ENCODE measurements around the gene CLDN10.

- no peak for TF ChIP-seq CTCF (IDR thresholded peaks at IDR 0.05; ENCODE audit: low read length)
- no peak for TF ChIP-seq EZH2phosphoT487 (IDR thresholded peaks at IDR 0.05; ENCODE audit: low read length)
- no peak for TF ChIP-seq EZH2 (optimal IDR thresholded peaks at IDR 0.05; ENCODE audit: low read depth, low read length)
These were observed 40.9 kb downstream of the CLDN10 start for GRCh38 chr13:95593462-95593861.
